Measurements from ENCODE around the gene ICE2.

- TF ChIP-seq POLR2A (IDR thresholded peaks at IDR 0.05) = no peak
- TF ChIP-seq CTCF (IDR thresholded peaks at IDR 0.05 in 4 of 5, conservative IDR thresholded peaks at IDR 0.05 in 1 of 5) = no peak
Measured at GRCh38 chr15:60414016-60414682, 64.8 kb downstream of the ICE2 start.
